HG03039 (cell line): ENCODE measurements around the gene CCDC60.
"Not testable (repeated sequence)": the region's sequence is repeated elsewhere in the genome, so short reads cannot be mapped to it uniquely, and the experiment has no call there.

ENCODE experiments used
- ATAC-seq: cut with Tn5 transposase; IDR thresholded peaks from one replicate; pipeline ENCODE4 v1.9.1; 2021; ENCODE audit warnings: mild to moderate bottlenecking, moderate library complexity; ENCODE audit not compliant: unreplicated experiment

Gene CCDC60

GRCh38 chr12:119328111-119328510 is 6.4 kb upstream of the CCDC60 start:
- ATAC-seq, result no peak

- ATAC-seq, result no peak
Observed at GRCh38 chr12:119338593-119339363, 4.2 kb downstream of the CCDC60 start.

GRCh38 chr12:119340578-119340977 is 6.0 kb downstream of the CCDC60 start:
- ATAC-seq, result no peak

GRCh38 chr12:119341020-119341419 is 6.5 kb downstream of the CCDC60 start:
- ATAC-seq, result no peak

- no peak for ATAC-seq
Observed at GRCh38 chr12:119341988-119342387, 7.5 kb downstream of the CCDC60 start.

GRCh38 chr12:119343130-119343529 is 8.6 kb downstream of the CCDC60 start:
- ATAC-seq, result no peak

- ATAC-seq, result no peak
Observed at GRCh38 chr12:119354172-119354571, 19.6 kb downstream of the CCDC60 start.

- not testable (repeated sequence) for ATAC-seq
Observed at GRCh38 chr12:119360366-119360765, 25.8 kb downstream of the CCDC60 start.

- ATAC-seq, result no peak
Observed at GRCh38 chr12:119363037-119363436, 28.5 kb downstream of the CCDC60 start.

- ATAC-seq, result no peak
Observed at GRCh38 chr12:119363490-119363889, 29.0 kb downstream of the CCDC60 start.

GRCh38 chr12:119365451-119365850 is 30.9 kb downstream of the CCDC60 start:
- no peak for ATAC-seq

- no peak for ATAC-seq
Observed at GRCh38 chr12:119366007-119366406, 31.5 kb downstream of the CCDC60 start.

GRCh38 chr12:119369161-119369560 is 34.6 kb downstream of the CCDC60 start:
- no peak for ATAC-seq

- no peak for ATAC-seq
Observed at GRCh38 chr12:119369907-119370546, 35.5 kb downstream of the CCDC60 start.

- no peak for ATAC-seq
Observed at GRCh38 chr12:119372540-119372939, 38.0 kb downstream of the CCDC60 start.

GRCh38 chr12:119373001-119373400 is 38.5 kb downstream of the CCDC60 start:
- ATAC-seq, result no peak

GRCh38 chr12:119373666-119374065 is 39.1 kb downstream of the CCDC60 start:
- no peak for ATAC-seq

GRCh38 chr12:119374635-119375034 is 40.1 kb downstream of the CCDC60 start:
- ATAC-seq, result no peak

GRCh38 chr12:119375075-119375882 is 40.8 kb downstream of the CCDC60 start:
- ATAC-seq, result no peak

GRCh38 chr12:119375883-119376190 is 41.3 kb downstream of the CCDC60 start:
- ATAC-seq, result no peak

GRCh38 chr12:119378903-119379302 is 44.4 kb downstream of the CCDC60 start:
- no peak for ATAC-seq
